ENCODE results near the gene PITPNM2.

DNA sequence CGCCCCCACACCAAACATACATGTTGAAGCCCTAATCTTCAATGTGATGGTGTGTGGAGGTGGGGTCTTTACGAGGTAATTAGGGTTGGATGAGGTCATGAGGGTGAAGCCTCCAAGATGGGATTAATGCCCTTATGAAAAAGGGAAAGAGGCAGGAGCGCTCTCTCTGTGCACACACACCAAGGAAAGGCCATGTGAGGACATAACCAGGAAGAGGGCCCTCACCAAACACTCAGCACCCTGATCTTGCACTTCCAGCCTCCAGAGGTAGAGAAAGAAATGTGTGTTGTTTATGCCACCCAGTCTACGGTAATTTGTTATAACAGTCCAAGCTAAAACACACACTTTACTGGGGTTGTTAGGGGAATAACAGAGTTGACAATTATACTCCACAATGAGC, 14.6 kb upstream of the PITPNM2 start:
- TF ChIP-seq POLR2AphosphoS5 (IDR thresholded peaks at IDR 0.05; ENCODE audit: borderline replicate concordance, low read depth, low read length) (no peak), EZH2 (IDR thresholded peaks at IDR 0.05) (no peak)

Data from SK-N-MC (cell line).